H9 (cell line): ENCODE results near the gene STX2. TPM values are rescaled to one million over a fixed set of nuclear protein-coding genes. Genes with fewer than 3 reads are reported as not detected.

Source experiments
- DNase-seq: peaks from one replicate; pipeline ENCODE4 v3.0.0-alpha.2; 2017
- H2AFZ ChIP-seq: one replicate; pipeline ENCODE4 v1.6.1; 2013; ENCODE audit warnings: mild to moderate bottlenecking, low read length, control low read depth, moderate library complexity
- H2AK5ac ChIP-seq: 2 replicates; pipeline ENCODE4 v1.6.1; 2013; ENCODE audit warnings: low read length, control low read depth, mixed read lengths; ENCODE audit not compliant: insufficient read length
- H2BK120ac ChIP-seq: one replicate; pipeline ENCODE4 v1.6.1; 2013; ENCODE audit warnings: low read depth, mild to moderate bottlenecking, low read length, control low read depth, inconsistent platforms; ENCODE audit not compliant: poor library complexity, severe bottlenecking
- H2BK12ac ChIP-seq: 2 replicates; pipeline ENCODE4 v1.6.1; 2013; ENCODE audit warnings: low read length, control low read depth, mixed read lengths, low read depth; ENCODE audit not compliant: insufficient read length
- H2BK15ac ChIP-seq: 2 replicates; pipeline ENCODE4 v1.6.1; 2013; ENCODE audit warnings: low read depth, low read length, control low read depth
- H2BK20ac ChIP-seq: one replicate; pipeline ENCODE4 v1.6.1; 2013; ENCODE audit warnings: low read depth, mild to moderate bottlenecking, low read length, control low read depth, inconsistent platforms; ENCODE audit not compliant: poor library complexity, severe bottlenecking
- H2BK5ac ChIP-seq: 2 replicates; pipeline ENCODE4 v1.6.1; 2013; ENCODE audit warnings: low read length, control low read depth, mixed read lengths; ENCODE audit not compliant: insufficient read length
- H3K14ac ChIP-seq: 2 replicates; pipeline ENCODE4 v1.6.1; 2013; ENCODE audit warnings: low read length, control low read depth; ENCODE audit not compliant: insufficient read depth
- H3K18ac ChIP-seq: 2 replicates; pipeline ENCODE4 v1.6.1; 2013; ENCODE audit warnings: low read depth, mild to moderate bottlenecking, mixed read lengths, low read length, control low read depth; ENCODE audit not compliant: insufficient read length
- H3K23ac ChIP-seq: 2 replicates; pipeline ENCODE4 v1.6.1; 2013; ENCODE audit warnings: low read length, control low read depth, mixed read lengths, low read depth; ENCODE audit not compliant: insufficient read length
- H3K23me2 ChIP-seq: 2 replicates; pipeline ENCODE4 v1.6.1; 2013; ENCODE audit warnings: low read depth, mild to moderate bottlenecking, mixed read lengths, low read length, control low read depth; ENCODE audit not compliant: insufficient read length, poor library complexity, severe bottlenecking
- H3K27ac ChIP-seq: 2 replicates; pipeline ENCODE4 v1.5.1; 2013; ENCODE audit warnings: low read length, control low read depth, mixed read lengths, low read depth; ENCODE audit not compliant: insufficient read length
- H3K27me3 ChIP-seq: 2 replicates; pipeline ENCODE4 v1.6.1; 2013; ENCODE audit warnings: low read length, control low read depth, inconsistent platforms; ENCODE audit not compliant: insufficient read depth
- H3K4ac ChIP-seq: 2 replicates; pipeline ENCODE4 v1.6.1; 2013; ENCODE audit warnings: low read depth, mild to moderate bottlenecking, control low read depth, inconsistent platforms, low read length, moderate library complexity
- H3K4me1 ChIP-seq: 2 replicates; pipeline ENCODE4 v1.6.1; 2013; ENCODE audit warnings: low read length, control low read depth, inconsistent platforms; ENCODE audit not compliant: insufficient read depth
- H3K4me2 ChIP-seq: 2 replicates; pipeline ENCODE4 v1.6.1; 2013; ENCODE audit warnings: low read length, control low read depth, mixed read lengths; ENCODE audit not compliant: insufficient read length, insufficient read depth
- H3K56ac ChIP-seq: 2 replicates; pipeline ENCODE4 v1.6.1; 2013; ENCODE audit warnings: low read depth, mild to moderate bottlenecking, mixed read lengths, low read length, control low read depth; ENCODE audit not compliant: insufficient read length
- H3K79me1 ChIP-seq: 2 replicates; pipeline ENCODE4 v1.6.1; 2013; ENCODE audit warnings: low read depth, mild to moderate bottlenecking, moderate library complexity, low read length, control low read depth, inconsistent platforms; ENCODE audit not compliant: insufficient read depth, poor library complexity, severe bottlenecking
- H3K79me2 ChIP-seq: 2 replicates; pipeline ENCODE4 v1.6.1; 2013; ENCODE audit warnings: low read length, control low read depth, inconsistent platforms; ENCODE audit not compliant: insufficient read depth
- H3K9ac ChIP-seq: 2 replicates; pipeline ENCODE4 v1.6.1; 2013; ENCODE audit warnings: low read length, control low read depth, mixed read lengths; ENCODE audit not compliant: insufficient read length; ENCODE audit errors: extremely low read depth
- H3K9me3 ChIP-seq: one replicate; pipeline ENCODE4 v1.6.1; 2013; ENCODE audit warnings: low read depth, low read length, inconsistent platforms; ENCODE audit not compliant: control insufficient read depth
- H3T11ph ChIP-seq: one replicate; pipeline ENCODE4 v1.6.1; 2013; ENCODE audit warnings: mild to moderate bottlenecking, low read length, control low read depth, inconsistent platforms
- H4K20me1 ChIP-seq: one replicate; pipeline ENCODE4 v1.6.1; 2013; ENCODE audit not compliant: control insufficient read depth, insufficient read length, insufficient read depth
- H4K5ac ChIP-seq: 2 replicates; pipeline ENCODE4 v1.6.1; 2013; ENCODE audit warnings: low read depth, mild to moderate bottlenecking, mixed read lengths, low read length, control low read depth; ENCODE audit not compliant: insufficient read length
- H4K8ac ChIP-seq: replicated peaks from 2 replicates; pipeline ENCODE4 v1.6.1; 2013; ENCODE audit warnings: low read length, control low read depth, mixed read lengths, low read depth; ENCODE audit not compliant: insufficient read length
- H4K91ac ChIP-seq: 2 replicates; pipeline ENCODE4 v1.6.1; 2013; ENCODE audit warnings: low read depth, mild to moderate bottlenecking, moderate library complexity, mixed read lengths, low read length, control low read depth; ENCODE audit not compliant: insufficient read length
- H3K27ac Mint-ChIP-seq, 3 experiments: 2 replicates in 2 of 3; 3 replicates in 1 of 3; pipeline ENCODE4 v1.8.0; 2020 to 2021; ENCODE audit warnings: mixed read lengths in 3 of 3, mild to moderate bottlenecking in 1 of 3, moderate library complexity in 1 of 3
- H3K27me3 Mint-ChIP-seq: 2 replicates; pipeline ENCODE4 v1.8.0; 2021; ENCODE audit warnings: low read depth, mild to moderate bottlenecking, moderate library complexity, mixed read lengths
- H3K36me3 Mint-ChIP-seq, 3 experiments: 2 replicates in 2 of 3; 3 replicates in 1 of 3; pipeline ENCODE4 v1.8.0; 2020 to 2021; ENCODE audit warnings: low read depth in 3 of 3, mixed read lengths in 3 of 3; ENCODE audit not compliant: insufficient read depth in 1 of 3
- H3K4me1 Mint-ChIP-seq, 2 experiments: 2 replicates each; pipeline ENCODE4 v1.8.0; 2020; ENCODE audit warnings: mixed read lengths in 2 of 2
- H3K4me3 Mint-ChIP-seq, 2 experiments: 2 replicates in 1 of 2; 3 replicates in 1 of 2; pipeline ENCODE4 v1.8.0; 2020 to 2021; ENCODE audit warnings: mild to moderate bottlenecking in 2 of 2, mixed read lengths in 2 of 2, moderate library complexity in 1 of 2
- H3K9me3 Mint-ChIP-seq, 2 experiments: 2 replicates in 1 of 2; 3 replicates in 1 of 2; pipeline ENCODE4 v1.8.0; 2020; ENCODE audit warnings: mild to moderate bottlenecking in 2 of 2, mixed read lengths in 2 of 2, moderate library complexity in 1 of 2
- WGBS: extraction: QIAGEN DNeasy Blood & Tissue Kit; methylation state at CpG from one replicate; pipeline ENCODE4 v1.1.7; 2013; ENCODE audit warnings: missing lambda C conversion rate, low lambda C conversion rate, mixed read lengths; ENCODE audit not compliant: insufficient read length; ENCODE audit errors: extremely low coverage; 5-methylcytosine and 5-hydroxymethylcytosine counted together
- total RNA-seq: library from RNA; stranded (reverse); gene quantifications from 2 replicates; pipeline ENCODE4 v1.2.1, GENCODE V29; 2021
- TF ChIP-seq, protein P1 (sequence below): fragments of 200-600 bp; sonication (generic); conservative IDR thresholded peaks from 3 replicates; pipeline ENCODE4 v1.8.0; 2021; ENCODE audit warnings: antibody characterized with exemption, mild to moderate bottlenecking

STX2 gene
- total RNA-seq, 1 experiment from 2014 or later: 19.4 TPM

DNA sequence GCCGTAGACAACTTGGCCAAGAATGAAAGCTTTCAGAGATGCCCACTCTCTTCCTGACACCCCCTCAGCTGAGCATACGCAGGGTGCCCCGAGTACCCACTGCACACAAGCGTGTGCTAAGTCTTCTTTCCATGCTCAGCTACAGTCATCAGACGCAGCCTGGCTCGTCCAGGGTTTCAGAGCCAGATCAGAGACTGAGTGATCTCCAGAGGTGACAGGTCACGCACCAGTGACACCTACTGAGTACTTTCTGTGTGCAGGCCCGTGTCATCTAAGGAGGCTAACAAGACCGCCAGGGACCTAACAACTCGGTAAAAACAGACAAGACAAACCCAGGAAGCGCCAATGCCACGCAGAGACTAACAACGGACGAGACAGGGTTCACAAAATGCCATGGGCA lies 25.1 kb downstream of the STX2 start:
- H3K18ac ChIP-seq: peak overlapping the region; percentile 42
- H3K4me3 Mint-ChIP-seq: no peak overlapping the region
- no peak overlapping the region for H2BK120ac ChIP-seq
- H3K79me2 ChIP-seq: no peaks in the 10 kb centered on the region
- H3K27ac ChIP-seq: no peak overlapping the region
- no peak overlapping the region for H3K4ac ChIP-seq
- H2BK5ac ChIP-seq: no peak overlapping the region
- H4K8ac ChIP-seq: no peak overlapping the region
- H3K27ac Mint-ChIP-seq: peak overlapping the region; percentile 9 to 38 (median 31); a peak in 6 of 7 replicates
- no peak overlapping the region for H2AFZ ChIP-seq
- H3K9ac ChIP-seq: no peak overlapping the region
- no peak overlapping the region for H3K23ac ChIP-seq
- H3K14ac ChIP-seq: no peak overlapping the region
- H2AK5ac ChIP-seq: no peak overlapping the region
- H3T11ph ChIP-seq: no peak overlapping the region
- H4K91ac ChIP-seq: no peak overlapping the region
- no peak overlapping the region for H2BK20ac ChIP-seq
- H2BK15ac ChIP-seq: no peak overlapping the region
- peaks cover 6% of the 10 kb centered on the region; the same call in 1 of the 2 replicates for H3K4me1 ChIP-seq
- no peaks in the 10 kb centered on the region for H3K23me2 ChIP-seq
- no CpG with 5 or more reads among the region's 14 CpGs for WGBS
- H3K27me3 ChIP-seq: no peaks in the 10 kb centered on the region
- H3K4me1 Mint-ChIP-seq: peaks cover 43 to 54% of the 10 kb centered on the region in 2 experiments
- no peak for DNase-seq
- no peak overlapping the region for H4K5ac ChIP-seq
- H3K4me2 ChIP-seq: no peak overlapping the region
- H3K56ac ChIP-seq: no peak overlapping the region
- TF ChIP-seq, protein P1, sequence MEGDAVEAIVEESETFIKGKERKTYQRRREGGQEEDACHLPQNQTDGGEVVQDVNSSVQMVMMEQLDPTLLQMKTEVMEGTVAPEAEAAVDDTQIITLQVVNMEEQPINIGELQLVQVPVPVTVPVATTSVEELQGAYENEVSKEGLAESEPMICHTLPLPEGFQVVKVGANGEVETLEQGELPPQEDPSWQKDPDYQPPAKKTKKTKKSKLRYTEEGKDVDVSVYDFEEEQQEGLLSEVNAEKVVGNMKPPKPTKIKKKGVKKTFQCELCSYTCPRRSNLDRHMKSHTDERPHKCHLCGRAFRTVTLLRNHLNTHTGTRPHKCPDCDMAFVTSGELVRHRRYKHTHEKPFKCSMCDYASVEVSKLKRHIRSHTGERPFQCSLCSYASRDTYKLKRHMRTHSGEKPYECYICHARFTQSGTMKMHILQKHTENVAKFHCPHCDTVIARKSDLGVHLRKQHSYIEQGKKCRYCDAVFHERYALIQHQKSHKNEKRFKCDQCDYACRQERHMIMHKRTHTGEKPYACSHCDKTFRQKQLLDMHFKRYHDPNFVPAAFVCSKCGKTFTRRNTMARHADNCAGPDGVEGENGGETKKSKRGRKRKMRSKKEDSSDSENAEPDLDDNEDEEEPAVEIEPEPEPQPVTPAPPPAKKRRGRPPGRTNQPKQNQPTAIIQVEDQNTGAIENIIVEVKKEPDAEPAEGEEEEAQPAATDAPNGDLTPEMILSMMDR: no peak
- H2BK12ac ChIP-seq: no peak overlapping the region
- H4K20me1 ChIP-seq: no peaks in the 10 kb centered on the region
- H3K79me1 ChIP-seq: no peaks in the 10 kb centered on the region
- H3K9me3 ChIP-seq: no peaks in the 10 kb centered on the region
- H3K9me3 Mint-ChIP-seq: no peaks in the 10 kb centered on the region; a peak in 1 of 5 replicates
- H3K36me3 Mint-ChIP-seq: peaks cover 13 to 36% (median 28%) of the 10 kb centered on the region in 3 experiments
- peaks cover 2% of the 10 kb centered on the region; the same call in 1 of the 2 replicates for H3K27me3 Mint-ChIP-seq
